Measurements from ENCODE around the gene SHMT2.

DNA sequence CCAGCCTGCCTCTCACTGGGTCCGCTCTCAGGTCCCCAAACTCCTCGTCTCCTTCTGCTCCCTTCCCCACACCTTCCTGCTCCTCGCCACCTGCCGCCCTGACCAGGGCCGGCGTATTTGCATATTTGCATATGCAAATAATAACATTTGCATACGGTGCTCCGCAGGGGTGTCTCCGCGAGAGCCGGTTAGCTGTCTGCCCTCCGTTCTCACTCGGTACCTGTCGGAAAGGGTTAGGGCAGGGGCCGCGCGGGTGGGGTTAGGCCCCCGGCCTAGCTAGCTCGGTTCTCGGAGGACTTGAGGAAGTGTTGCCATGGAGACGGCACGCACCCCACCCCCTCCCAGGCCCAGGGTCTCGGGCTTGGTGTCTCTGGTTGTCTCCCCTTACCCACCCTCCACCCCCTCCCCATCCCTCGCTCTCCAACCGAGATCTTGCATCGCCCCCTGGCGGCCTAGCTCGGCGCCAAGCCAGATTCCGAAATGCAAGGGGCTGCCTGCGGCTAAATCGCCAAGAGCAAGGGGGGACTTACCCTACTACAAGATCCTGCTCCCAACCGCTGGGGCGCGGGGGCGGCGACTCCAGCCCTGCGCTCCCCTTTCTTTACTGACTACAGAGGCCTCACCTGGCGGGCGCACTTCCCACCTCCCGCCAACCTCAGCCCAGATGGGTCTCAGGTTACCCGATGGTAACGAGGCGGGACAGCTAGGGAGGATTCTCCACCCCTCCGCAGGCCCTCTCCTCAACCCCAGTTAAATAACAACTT is 13.4 kb downstream of the SHMT2 start:
- TF ChIP-seq POLR2AphosphoS5 (IDR thresholded peaks at IDR 0.05; ENCODE audit: borderline replicate concordance, low read depth, low read length) = no peak
- TF ChIP-seq EZH2 (IDR thresholded peaks at IDR 0.05) = no peak

All from SK-N-MC (cell line).